Measurements from ENCODE around the gene RFC3.
A peak's percentile ranks its signal among the peaks of the same experiment; 100 is the strongest.
"Not testable (repeated sequence)": the region's sequence is repeated elsewhere in the genome, so short reads cannot be mapped to it uniquely, and the experiment has no call there.

RFC3 gene

DNA sequence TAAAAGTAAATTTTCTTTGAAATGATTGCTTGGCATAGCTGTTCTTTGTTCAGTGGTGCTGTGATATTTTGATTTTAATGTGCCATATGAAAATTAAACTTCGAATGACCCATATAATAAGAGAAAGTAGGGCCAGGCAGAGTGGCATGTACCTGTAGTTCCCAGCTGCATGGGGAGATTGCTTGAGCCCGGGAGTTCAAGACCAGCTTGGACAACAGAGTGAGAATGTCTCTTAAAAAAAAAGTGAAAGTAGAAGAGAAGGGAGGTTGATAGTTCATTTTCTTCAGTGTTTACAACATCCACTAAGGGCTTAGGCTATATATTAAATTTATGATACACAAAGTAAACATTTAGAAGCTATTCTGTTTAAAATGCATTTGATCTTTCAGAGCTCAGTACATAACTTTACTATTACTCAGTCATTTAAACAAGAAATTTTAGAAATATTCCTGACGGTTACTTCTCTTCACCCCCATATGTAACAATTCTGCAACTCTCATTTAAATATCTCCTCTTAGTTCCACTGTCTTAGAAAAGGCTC, 17.2 kb upstream of the RFC3 start:
- POLR2A ChIA-PET (ENCODE audit: low non-redundant PET): no interaction called here
- no peak for TF ChIP-seq CTCF (conservative IDR thresholded peaks at IDR 0.05; ENCODE audit: low read depth)
- CTCF ChIA-PET: interaction anchor here (0.6 to 0.7 kb wide), 4 partner anchors 130 to 1675 kb away, joined by 3 to 4 read pairs (median 3); no protein-coding TSS in a partner anchor
- no peak overlapping the region for H3K27ac ChIP-seq
- DNase-seq (ENCODE audit: low spot score): no peak

DNA sequence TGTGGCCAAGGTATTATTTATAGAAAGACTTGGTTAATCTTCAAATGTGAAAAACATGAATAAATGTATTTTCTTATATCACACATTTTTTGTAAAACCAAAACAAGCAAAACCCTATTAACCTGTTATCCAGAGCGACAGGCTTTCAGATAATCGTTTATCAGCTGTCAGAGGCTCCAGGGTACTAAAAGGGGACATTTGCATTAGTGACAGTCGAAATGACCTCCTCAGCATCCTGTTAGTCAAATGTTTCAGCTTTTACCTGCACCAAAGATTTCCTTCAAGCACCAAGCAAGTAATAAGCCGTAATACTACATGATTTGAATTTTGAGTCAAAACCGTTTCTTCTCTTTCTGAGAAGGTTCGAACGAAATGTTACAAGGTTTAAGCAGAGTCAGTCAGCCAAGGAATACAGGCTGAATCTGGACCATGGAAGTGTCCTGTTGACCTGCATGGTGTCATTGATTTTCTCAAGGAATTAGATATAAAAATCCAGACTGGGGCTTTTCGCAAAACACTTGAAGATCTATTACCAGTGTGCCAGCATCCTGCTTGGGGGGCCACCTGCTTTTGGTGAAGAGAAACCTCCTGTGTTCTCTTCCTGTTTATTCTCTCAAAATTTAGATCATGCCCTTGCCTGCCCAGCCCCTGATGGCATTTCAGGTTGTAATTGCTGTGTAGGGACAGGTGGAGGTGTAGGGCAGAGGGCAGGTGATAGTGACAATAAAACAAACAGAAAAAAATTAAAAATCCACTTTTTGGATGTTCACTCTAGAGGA, 11.3 kb upstream of the RFC3 start:
- TF ChIP-seq CTCF (conservative IDR thresholded peaks at IDR 0.05; ENCODE audit: low read depth): no peak
- ChIA-PET POLR2A (ENCODE audit: low non-redundant PET) (no interaction called here), CTCF (interaction anchor here (0.6 kb wide), 1 partner anchor 231 kb away, joined by 3 read pairs; no protein-coding TSS in a partner anchor)

DNA sequence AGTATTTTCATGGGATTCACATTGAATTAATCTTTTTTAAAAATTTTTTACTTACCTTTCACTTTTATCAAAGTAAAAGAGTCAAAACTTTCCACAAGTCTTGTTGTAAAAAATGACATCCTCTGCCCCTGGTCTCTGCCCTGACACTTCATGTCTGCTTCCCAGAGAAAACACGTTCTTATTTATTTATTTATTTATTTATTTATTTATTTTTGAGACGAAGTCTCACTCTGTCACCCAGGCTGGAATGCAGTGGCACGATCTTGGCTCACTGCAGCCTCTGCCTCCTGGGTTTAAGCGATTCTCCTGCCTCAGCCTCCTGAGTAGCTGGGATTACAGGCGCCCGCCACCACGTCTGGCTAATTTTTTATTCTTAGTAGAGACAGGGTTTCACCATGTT, 5.1 kb upstream of the RFC3 start:
- H3K27ac ChIP-seq; DNase-seq (ENCODE audit: low spot score); CTCF ChIA-PET; POLR2A ChIA-PET (ENCODE audit: low non-redundant PET): not testable (repeated sequence)

More for the DNA sequence above, 11.3 kb upstream of the RFC3 start:
- no peak for DNase-seq (ENCODE audit: low spot score)
- H3K27ac ChIP-seq: no peak overlapping the region

- ChIA-PET CTCF (no interaction called here), POLR2A (ENCODE audit: low non-redundant PET) (no interaction called here)
- DNase-seq (ENCODE audit: low spot score): no peak
- TF ChIP-seq CTCF (conservative IDR thresholded peaks at IDR 0.05; ENCODE audit: low read depth): no peak
- no peak overlapping the region for H3K27ac ChIP-seq
These were observed 2.9 kb upstream of the RFC3 start for GRCh38 chr13:33815011-33815550.

DNA sequence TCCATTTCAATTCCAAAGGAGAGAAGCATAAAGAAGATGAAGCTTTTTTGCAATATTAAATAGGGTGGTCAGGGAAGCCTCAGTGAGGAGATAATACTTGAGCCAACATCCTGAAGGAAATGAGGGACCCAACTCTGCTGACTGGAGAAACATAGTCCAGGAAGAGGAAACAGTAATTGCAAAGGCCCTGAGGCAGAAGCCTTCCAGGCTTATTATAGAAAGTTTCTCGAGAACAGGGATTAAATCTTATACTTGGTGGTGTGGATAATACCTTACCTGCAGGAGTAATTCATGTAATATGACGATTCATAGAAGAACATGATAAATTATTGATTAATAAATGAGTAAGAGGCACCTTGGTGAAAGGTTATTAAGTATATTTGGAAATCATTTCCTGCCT, 1.0 kb upstream of the RFC3 start:
- ChIA-PET CTCF (no interaction called here), POLR2A (ENCODE audit: low non-redundant PET) (no interaction called here)
- DNase-seq (ENCODE audit: low spot score): no peak
- no peak overlapping the region for H3K27ac ChIP-seq
- TF ChIP-seq CTCF (conservative IDR thresholded peaks at IDR 0.05; ENCODE audit: low read depth): no peak

GRCh38 chr13:33817513-33817900, 442 bp upstream of the RFC3 start:
- ChIA-PET CTCF (no interaction called here), POLR2A (ENCODE audit: low non-redundant PET) (no interaction called here)
- TF ChIP-seq CTCF (conservative IDR thresholded peaks at IDR 0.05; ENCODE audit: low read depth): no peak
- no peak for DNase-seq (ENCODE audit: low spot score)
- H3K27ac ChIP-seq: peak overlapping the region; percentile 89

- ChIA-PET POLR2A (ENCODE audit: low non-redundant PET) (no interaction called here), CTCF (interaction anchor here (0.5 kb wide), 1 partner anchor 220 kb away, joined by 3 read pairs; no protein-coding TSS in a partner anchor)
- DNase-seq (ENCODE audit: low spot score): no peak
- no peak for TF ChIP-seq CTCF (conservative IDR thresholded peaks at IDR 0.05; ENCODE audit: low read depth)
- no peak overlapping the region for H3K27ac ChIP-seq
These were observed 7.1 kb downstream of the RFC3 start for GRCh38 chr13:33825083-33825482.

Data from RWPE1 (cell line).